Nephron (organoid): ENCODE results near the gene KCNQ1.

Experiments
- H3K27ac Mint-ChIP-seq, 3 experiments: 2 replicates each; pipeline ENCODE4 v1.8.0; 2020; ENCODE audit warnings: mixed read lengths in 3 of 3, mild to moderate bottlenecking in 2 of 3, moderate library complexity in 1 of 3
- H3K27me3 Mint-ChIP-seq: 2 replicates; pipeline ENCODE4 v1.8.0; 2021; ENCODE audit warnings: low read depth, mild to moderate bottlenecking, moderate library complexity, mixed read lengths
- H3K36me3 Mint-ChIP-seq: 2 replicates; pipeline ENCODE4 v1.8.0; 2020; ENCODE audit warnings: low read depth, mixed read lengths
- H3K4me1 Mint-ChIP-seq: 2 replicates; pipeline ENCODE4 v1.8.0; 2020; ENCODE audit warnings: mixed read lengths
- H3K4me3 Mint-ChIP-seq, 3 experiments: 2 replicates each; pipeline ENCODE4 v1.8.0; 2020; ENCODE audit warnings: mild to moderate bottlenecking in 3 of 3, mixed read lengths in 3 of 3, moderate library complexity in 2 of 3
- H3K9me3 Mint-ChIP-seq: 2 replicates; pipeline ENCODE4 v1.8.0; 2020; ENCODE audit warnings: mixed read lengths
- CTCF ChIP-seq, 3 experiments: fragments of 200-600 bp; sonication (generic); IDR thresholded peaks; one replicate each; pipeline ENCODE4 v1.5.0; 2021; ENCODE audit warnings: antibody characterized with exemption in 3 of 3; ENCODE audit not compliant: unreplicated experiment in 3 of 3

Gene KCNQ1

GRCh38 chr11:2508793-2509192 lies 64.0 kb downstream of the KCNQ1 start:
- Mint-ChIP-seq H3K4me1 (no peaks in the 10 kb centered on the region), H3K27me3 (peaks cover 29% of the 10 kb centered on the region), H3K4me3 (no peak overlapping the region), H3K36me3 (no peaks in the 10 kb centered on the region), H3K9me3 (peaks cover 4% of the 10 kb centered on the region), H3K27ac (no peak overlapping the region)
- TF ChIP-seq CTCF (IDR thresholded peaks at IDR 0.05; ENCODE audit: unreplicated experiment in 3 of 3): no peak

- Mint-ChIP-seq H3K9me3 (peaks cover 4% of the 10 kb centered on the region), H3K4me3 (no peak overlapping the region), H3K27me3 (peaks cover 32% of the 10 kb centered on the region), H3K36me3 (no peaks in the 10 kb centered on the region), H3K27ac (no peak overlapping the region), H3K4me1 (no peaks in the 10 kb centered on the region)
- TF ChIP-seq CTCF (IDR thresholded peaks at IDR 0.05; ENCODE audit: unreplicated experiment in 3 of 3): no peak
Measured at GRCh38 chr11:2509481-2510001, 64.7 kb downstream of the KCNQ1 start.

GRCh38 chr11:2510626-2511402 lies 66.0 kb downstream of the KCNQ1 start:
- Mint-ChIP-seq H3K27ac (no peak overlapping the region), H3K36me3 (no peaks in the 10 kb centered on the region), H3K9me3 (no peaks in the 10 kb centered on the region), H3K4me3 (no peak overlapping the region), H3K27me3 (peaks cover 22% of the 10 kb centered on the region), H3K4me1 (no peaks in the 10 kb centered on the region)
- no peak for TF ChIP-seq CTCF (IDR thresholded peaks at IDR 0.05; ENCODE audit: unreplicated experiment in 3 of 3)

- Mint-ChIP-seq H3K4me1 (no peaks in the 10 kb centered on the region), H3K9me3 (no peaks in the 10 kb centered on the region), H3K4me3 (no peak overlapping the region), H3K27ac (no peak overlapping the region), H3K27me3 (peaks cover 13% of the 10 kb centered on the region), H3K36me3 (no peaks in the 10 kb centered on the region)
- TF ChIP-seq CTCF (IDR thresholded peaks at IDR 0.05; ENCODE audit: unreplicated experiment in 3 of 3): no peak
Measured at GRCh38 chr11:2511421-2512369, 66.9 kb downstream of the KCNQ1 start.

GRCh38 chr11:2512431-2513407 lies 67.9 kb downstream of the KCNQ1 start:
- Mint-ChIP-seq H3K27me3 (peaks cover 3% of the 10 kb centered on the region), H3K27ac (no peak overlapping the region), H3K9me3 (no peaks in the 10 kb centered on the region), H3K36me3 (no peaks in the 10 kb centered on the region), H3K4me3 (no peak overlapping the region), H3K4me1 (no peaks in the 10 kb centered on the region)
- TF ChIP-seq CTCF (IDR thresholded peaks at IDR 0.05; ENCODE audit: unreplicated experiment in 3 of 3): no peak
